Retina (tissue), 1 donor: ENCODE results near the gene ZNF70.

Source experiments
- DNase-seq: peaks from one replicate; pipeline ENCODE4 v3.0.0-alpha.2; 2016

Gene ZNF70

DNA sequence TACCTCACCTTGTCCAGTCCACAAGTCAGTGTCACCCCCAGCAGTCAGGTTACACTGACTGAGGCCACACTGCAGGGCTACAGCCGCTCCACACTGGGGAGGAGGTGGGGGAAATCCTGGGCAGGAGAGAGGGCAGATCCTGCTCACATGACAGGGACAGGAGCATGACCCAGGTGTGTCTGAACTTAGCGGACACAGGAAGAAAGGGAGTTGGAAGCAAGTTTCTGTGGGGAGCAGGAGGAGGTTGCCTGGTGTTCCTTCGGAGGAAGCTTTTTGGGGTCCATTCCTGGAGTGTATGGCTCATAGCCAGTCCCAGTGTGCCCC is 27.6 kb upstream of the ZNF70 start:
- DNase-seq = no peak

GRCh38 chr22:23777776-23778576 is 27.1 kb upstream of the ZNF70 start:
- DNase-seq = no peak

GRCh38 chr22:23775779-23776375 is 25.0 kb upstream of the ZNF70 start:
- no peak for DNase-seq

GRCh38 chr22:23774922-23775436 is 24.1 kb upstream of the ZNF70 start:
- no peak for DNase-seq

GRCh38 chr22:23774114-23774921 is 23.4 kb upstream of the ZNF70 start:
- no peak for DNase-seq

DNA sequence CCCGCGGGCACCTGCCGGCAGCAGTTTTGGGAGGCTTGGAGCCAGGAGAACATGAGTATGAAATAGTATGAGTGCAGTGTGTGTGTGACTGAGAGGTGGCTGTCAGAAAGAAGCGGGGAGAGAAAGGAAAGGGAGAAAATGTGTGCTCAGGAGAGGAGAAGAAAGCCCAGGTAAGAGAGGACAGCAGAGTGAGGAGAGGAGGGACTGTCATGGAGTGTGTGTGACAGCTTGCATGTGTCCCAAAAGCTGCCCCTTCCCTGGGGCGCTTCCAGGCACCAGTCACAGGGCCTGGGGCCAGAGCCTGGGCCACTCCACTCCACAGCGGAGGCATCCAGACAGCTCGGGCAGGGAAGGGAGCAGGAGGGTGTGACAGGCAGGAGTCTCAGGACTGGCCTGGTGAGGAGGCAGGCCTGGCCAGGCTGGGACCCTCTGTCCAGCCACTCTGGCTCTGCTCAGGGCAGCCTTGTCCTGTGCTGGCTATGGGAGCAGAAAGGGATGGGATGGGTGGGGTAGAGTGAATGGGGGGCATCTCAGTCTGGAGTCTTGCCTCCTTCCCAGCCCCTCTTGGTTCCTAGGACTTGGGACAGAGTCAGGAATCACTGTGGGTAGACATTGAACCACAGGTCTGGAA is 22.7 kb upstream of the ZNF70 start:
- DNase-seq = no peak

DNA sequence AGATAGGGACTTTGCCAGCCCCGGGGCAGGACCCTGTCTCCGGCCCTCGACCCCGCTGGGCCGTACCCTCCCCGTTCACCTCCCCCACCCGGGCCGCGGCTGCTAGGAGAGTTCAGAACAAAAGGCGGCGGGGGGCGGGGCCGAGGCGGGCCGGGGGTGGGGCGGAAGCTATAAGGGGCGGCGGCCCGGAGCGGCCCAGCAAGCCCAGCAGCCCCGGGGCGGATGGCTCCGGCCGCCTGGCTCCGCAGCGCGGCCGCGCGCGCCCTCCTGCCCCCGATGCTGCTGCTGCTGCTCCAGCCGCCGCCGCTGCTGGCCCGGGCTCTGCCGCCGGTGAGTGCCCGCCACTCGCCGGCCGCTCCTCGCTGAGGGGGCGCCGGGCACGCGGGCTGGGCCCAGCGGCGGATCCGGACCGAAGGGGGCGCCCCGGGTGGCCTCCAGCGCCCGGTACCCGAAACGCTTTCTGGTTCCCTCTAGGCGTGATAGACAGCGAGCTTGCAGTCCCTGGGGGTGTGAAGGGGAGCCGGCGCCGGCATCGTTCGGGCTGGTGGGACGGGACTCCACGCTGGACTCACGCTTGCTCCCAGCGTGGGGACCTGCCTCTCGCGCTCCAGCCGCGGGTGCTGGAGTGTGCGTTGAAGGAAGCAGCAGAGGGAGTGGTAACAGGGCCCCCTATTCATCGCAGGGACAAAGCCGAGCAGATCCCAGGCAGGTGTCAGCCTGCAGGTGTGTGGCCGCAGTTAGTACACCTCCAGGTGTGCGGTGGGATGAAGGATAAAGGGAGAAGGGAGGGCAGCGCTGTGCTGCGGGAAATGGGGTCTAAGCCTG is 21.9 kb upstream of the ZNF70 start, which contains the start of gene MMP11:
MMP11 (plus strand) TSS at position 201 of the 825 bp plus-strand sequence; CDS start at position 223, 22 bp downstream.
- peak; percentile 71 for DNase-seq

DNA sequence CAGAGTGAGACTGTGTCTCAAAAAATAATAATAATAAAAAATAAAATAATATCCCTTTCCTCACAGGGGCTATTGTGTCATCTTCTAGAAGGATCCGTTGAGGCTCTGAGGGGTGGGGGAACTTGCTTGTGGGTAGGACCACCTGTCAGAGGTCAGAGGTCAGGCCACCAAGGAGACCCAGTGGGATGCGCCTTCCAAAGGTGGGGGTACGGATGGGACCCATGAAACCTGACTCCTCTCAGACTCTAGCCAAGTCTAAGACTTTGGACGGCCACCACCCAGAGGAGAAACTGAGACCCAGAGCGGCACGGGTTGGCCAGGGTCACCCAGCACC is 21.4 kb upstream of the ZNF70 start:
- peak; percentile 44 for DNase-seq

GRCh38 chr22:23769321-23769965 is 18.5 kb upstream of the ZNF70 start:
- no peak for DNase-seq

DNA sequence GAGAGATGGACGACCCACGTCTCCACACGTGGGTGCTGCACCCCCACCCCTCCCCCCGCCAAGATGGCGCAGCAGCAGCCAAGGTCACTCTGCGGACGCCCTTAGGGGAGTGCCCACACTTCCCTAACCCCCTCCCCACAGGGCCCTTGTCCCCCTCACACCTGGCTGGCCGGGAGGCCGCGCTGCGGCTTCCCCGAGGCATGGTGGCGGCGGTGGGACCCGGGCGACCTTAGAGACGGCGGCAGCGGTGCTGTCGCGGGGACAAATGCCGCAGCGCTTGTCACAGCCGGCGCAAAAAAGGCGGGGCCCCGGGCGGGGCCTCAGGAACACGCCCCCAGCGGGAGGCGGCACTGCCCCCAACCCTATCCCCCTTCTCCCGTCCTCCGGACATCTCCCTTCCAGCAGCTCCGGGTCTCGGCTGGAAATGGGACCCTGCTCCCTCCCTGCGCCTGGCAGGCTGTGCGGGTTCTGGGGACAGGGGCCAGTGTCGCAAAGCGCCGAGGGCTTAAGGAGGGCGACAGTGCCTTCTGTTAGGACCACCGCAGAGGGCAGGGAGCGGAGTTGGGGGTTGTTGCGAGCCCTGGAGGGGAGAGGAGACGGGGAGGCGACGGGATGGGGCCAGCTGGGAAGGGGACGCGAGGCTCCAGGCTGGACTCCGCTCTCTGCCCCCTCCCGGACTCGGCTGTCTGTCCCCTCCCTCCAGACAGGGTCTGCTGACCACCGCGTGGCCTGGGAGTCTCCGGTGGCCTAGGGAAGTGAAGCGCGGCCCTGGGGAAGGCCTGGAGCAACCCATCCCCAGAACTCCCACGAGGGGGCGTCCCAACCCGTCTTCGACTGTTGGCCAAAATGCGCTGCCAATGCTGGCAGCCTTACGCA is 17.0 kb upstream of the ZNF70 start, which contains the start of gene CHCHD10:
CHCHD10 (minus strand) TSS at position 300 of the 876 bp plus-strand sequence; CDS start at position 202, 98 bp downstream.
- peak; percentile 95 for DNase-seq

DNA sequence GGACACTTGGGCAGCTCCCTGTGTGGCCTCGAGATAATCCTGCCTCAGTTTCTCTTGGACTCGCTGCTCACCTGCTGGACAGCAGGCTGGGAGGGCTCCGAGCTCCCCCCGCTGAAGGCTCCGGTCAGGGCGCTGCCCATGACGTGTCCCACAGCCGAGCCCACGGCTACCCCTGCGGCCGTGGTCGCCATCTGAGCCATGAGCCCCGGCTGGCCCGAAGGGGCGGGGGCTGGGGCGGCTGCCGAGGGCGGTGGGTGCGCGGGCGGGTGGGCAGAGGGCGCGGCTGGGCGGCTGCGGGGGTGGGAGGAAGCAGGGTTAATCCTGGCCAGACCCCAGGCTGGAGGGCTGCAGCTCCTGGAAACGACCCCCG is 16.4 kb upstream of the ZNF70 start:
- DNase-seq = no peak

GRCh38 chr22:23764899-23765881 is 14.3 kb upstream of the ZNF70 start:
- no peak for DNase-seq

DNA sequence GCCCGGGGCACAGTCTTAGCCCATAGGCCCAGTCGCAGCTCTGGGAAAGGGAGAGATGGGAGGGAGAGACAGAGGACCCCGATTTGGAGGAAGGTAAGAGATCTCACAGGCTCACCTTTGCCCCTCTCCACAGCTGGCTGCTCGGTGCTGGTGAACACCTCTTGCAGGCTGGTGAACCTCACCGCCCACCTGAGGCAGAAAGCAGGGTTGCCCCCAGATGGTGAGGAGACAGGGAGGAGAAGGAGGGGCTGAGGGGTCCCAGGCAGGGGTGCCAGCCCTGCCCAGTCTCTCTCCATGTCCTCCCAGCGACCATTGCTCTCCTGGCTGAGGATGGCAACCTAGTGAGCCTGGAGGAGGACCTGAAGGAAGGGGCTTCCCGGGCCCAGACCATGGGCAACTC is 13.0 kb upstream of the ZNF70 start:
- DNase-seq = no peak

DNA sequence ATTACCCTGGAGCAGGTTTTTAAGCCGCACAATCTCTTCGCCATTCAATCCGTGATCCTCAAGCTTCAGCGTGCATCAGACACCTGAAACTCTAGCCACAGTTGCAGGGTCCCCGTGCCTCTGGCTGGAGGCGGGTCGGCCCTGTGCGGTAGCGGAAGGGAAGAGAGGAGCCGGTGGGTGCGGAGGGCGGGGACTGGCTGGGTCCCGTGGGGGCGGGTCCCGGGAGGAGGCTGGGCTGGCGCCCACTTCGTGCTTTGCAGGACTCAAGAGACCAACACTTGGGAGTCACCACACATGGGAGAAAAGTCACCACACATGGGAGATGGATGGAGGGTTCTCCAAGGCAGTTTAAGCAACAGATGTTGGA is 12.7 kb upstream of the ZNF70 start:
- DNase-seq = no peak

- DNase-seq = peak; percentile 42
Observed at GRCh38 chr22:23762842-23763578, 12.1 kb upstream of the ZNF70 start, which contains the start of gene C22orf15. Gene C22orf15 (plus strand): TSS chr22:23762990. CDS start chr22:23763307, 317 bp downstream.

DNA sequence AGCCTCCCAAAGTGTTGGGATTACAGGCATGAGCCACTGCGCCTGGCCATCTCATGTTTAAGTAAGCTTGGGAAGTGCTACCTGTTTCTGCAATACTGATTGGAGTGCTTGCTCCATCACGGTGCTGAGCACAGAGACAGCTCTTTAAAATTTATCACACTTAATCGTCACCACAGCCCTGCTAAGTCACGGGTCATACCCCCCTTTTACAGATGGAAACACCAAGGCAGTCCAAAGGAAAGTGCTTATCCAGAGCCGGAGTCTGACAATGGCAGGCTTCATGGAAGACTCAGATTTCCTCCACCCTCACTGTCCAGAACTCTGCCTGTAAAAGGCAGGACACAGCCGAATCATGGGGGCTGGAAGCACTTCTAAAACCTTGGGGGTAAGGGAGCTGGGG is 9.1 kb upstream of the ZNF70 start:
- DNase-seq = no peak

DNA sequence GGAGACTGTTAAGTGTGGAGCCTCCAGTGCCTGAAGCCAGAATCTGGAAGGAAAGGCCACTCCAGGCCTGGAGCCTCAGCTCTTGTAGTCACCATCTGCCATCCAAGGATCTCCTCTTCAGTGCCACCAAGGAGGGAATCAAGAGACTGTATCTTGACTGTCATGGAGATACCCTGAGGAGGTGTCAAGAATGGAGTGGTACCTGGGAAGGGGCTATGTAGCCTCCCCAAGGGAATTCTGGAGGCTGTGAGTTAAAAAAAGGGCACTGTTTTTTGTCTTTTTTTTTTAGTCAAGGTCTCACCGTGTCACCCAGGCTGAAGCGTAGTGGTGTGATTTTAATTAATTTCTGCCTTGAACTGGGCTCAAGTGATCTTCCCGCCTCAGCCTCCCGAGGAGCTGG is 8.7 kb upstream of the ZNF70 start:
- no peak for DNase-seq

- no peak for DNase-seq
Observed at GRCh38 chr22:23756891-23757290, 6.0 kb upstream of the ZNF70 start.

DNA sequence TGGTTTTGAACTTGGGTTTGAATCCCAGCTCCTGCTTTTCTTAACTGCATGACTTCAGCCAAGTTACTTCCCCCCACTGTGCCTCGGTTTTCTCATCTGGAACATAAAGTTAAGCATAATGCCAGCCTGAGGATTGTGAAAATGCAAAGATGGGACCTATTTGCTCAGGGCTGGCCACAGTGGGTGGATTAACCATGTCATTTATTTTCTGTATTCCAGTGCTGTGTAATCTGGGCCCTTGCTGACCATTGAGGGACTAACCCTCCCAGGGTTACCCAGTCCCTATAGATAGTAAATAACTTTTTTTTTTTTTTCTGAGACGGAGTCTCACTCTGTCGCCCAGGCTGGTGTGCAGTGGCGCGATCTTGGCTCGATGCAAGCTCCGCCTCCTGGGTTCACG is 4.8 kb upstream of the ZNF70 start:
- DNase-seq = no peak
